HG02623 (cell line): ENCODE results near the gene JPH3.

Experiments used
- ATAC-seq: cut with Tn5 transposase; IDR thresholded peaks from one replicate; pipeline ENCODE4 v1.9.1; 2021; ENCODE audit warnings: moderate library complexity; ENCODE audit not compliant: unreplicated experiment

JPH3 gene

GRCh38 chr16:87731607-87732006 lies 129.3 kb downstream of the JPH3 start:
- no peak for ATAC-seq

- ATAC-seq, result no peak
Measured at GRCh38 chr16:87733190-87733589, 130.9 kb downstream of the JPH3 start.

- ATAC-seq, result no peak
Measured at GRCh38 chr16:87734644-87735043, 132.3 kb downstream of the JPH3 start.

- no peak for ATAC-seq
Measured at GRCh38 chr16:87735270-87736007, 133.1 kb downstream of the JPH3 start.

GRCh38 chr16:87736008-87736382 lies 133.7 kb downstream of the JPH3 start:
- ATAC-seq, result no peak

- ATAC-seq, result no peak
Measured at GRCh38 chr16:87739801-87740200, 137.5 kb downstream of the JPH3 start.

GRCh38 chr16:87740441-87740840 lies 138.1 kb downstream of the JPH3 start:
- ATAC-seq, result no peak

GRCh38 chr16:87740909-87741424 lies 138.7 kb downstream of the JPH3 start:
- ATAC-seq, result no peak

- ATAC-seq, result no peak
Measured at GRCh38 chr16:87741700-87742415, 139.6 kb downstream of the JPH3 start.

- ATAC-seq, result no peak
Measured at GRCh38 chr16:87742781-87743490, 140.6 kb downstream of the JPH3 start.

- ATAC-seq, result no peak
Measured at GRCh38 chr16:87744750-87745514, 142.6 kb downstream of the JPH3 start.

GRCh38 chr16:87746178-87746577 lies 143.9 kb downstream of the JPH3 start:
- ATAC-seq, result no peak
